ENCODE data around the gene DSTYK. TPM values are rescaled to one million over a fixed set of nuclear protein-coding genes. Genes with fewer than 3 reads are reported as not detected.

DSTYK gene
- total RNA-seq, 2 experiments from 2014 or later, result 8.8 to 8.9 TPM

Other genes with a start within 250 kb of the DSTYK start
- not detected for gene CNTN2, start 168.5 kb downstream of the DSTYK start, total RNA-seq
- gene TMEM81, start 127.2 kb downstream of the DSTYK start, total RNA-seq, result 1 to 10 TPM; 2.4 to 2.9 TPM
- 10 to 100 TPM; 22.2 to 24.7 TPM for gene RBBP5, start 89.7 kb downstream of the DSTYK start, total RNA-seq
- under 1 TPM; 0.52 to 0.64 TPM for gene TMCC2, start 16.2 kb upstream of the DSTYK start, total RNA-seq
- gene NUAK2, start 110.0 kb upstream of the DSTYK start, total RNA-seq, result 10 to 100 TPM; 12.1 to 12.7 TPM
- gene KLHDC8A, start 145.2 kb upstream of the DSTYK start, total RNA-seq, result not detected
- under 1 TPM; 0.52 to 0.64 TPM for gene LEMD1, start 210.4 kb upstream of the DSTYK start, total RNA-seq
- under 1 TPM; 0.20 to 0.23 TPM for gene BLACAT1, start 244.3 kb upstream of the DSTYK start, total RNA-seq